A549 (cell line): Measurements from ENCODE around the gene JPT1. TPM values are rescaled to one million over a fixed set of nuclear protein-coding genes. Genes with fewer than 3 reads are reported as not detected.

Experiments
- BCL3 ChIP-seq: fragments of >200 bp; sonication (Bioruptor Twin); formaldehyde crosslinking; IDR thresholded peaks from 3 replicates; pipeline ENCODE4 v1.6.1; 2016
- BHLHE40 ChIP-seq: IDR thresholded peaks from 2 replicates; pipeline ENCODE4 v1.6.1; 2012; ENCODE audit warnings: low read depth, low read length, inconsistent platforms
- E2F6 ChIP-seq: IDR thresholded peaks from 2 replicates; pipeline ENCODE4 v1.6.1; 2012; ENCODE audit warnings: low read depth, borderline replicate concordance
- EHF ChIP-seq: fragments of 250-450 bp; sonication (Bioruptor Pico); IDR thresholded peaks from 2 replicates; pipeline ENCODE4 v1.5.0; 2020; ENCODE audit warnings: mild to moderate bottlenecking
- FOSL2 ChIP-seq, 2 experiments: fragments of 450-650 bp in 1 of 2; fragments of >200 bp in 1 of 2; sonication (Bioruptor Twin) in 1 of 2; formaldehyde crosslinking; IDR thresholded peaks; 2 replicates each; pipeline versions ENCODE4 v1.5.0 to v1.6.1; 2016 to 2020; ENCODE audit warnings: mild to moderate bottlenecking in 1 of 2, moderate library complexity in 1 of 2
- HES2 ChIP-seq: fragments of >200 bp; sonication (Bioruptor Twin); formaldehyde crosslinking; IDR thresholded peaks from 2 replicates; pipeline ENCODE4 v1.6.1; 2016
- HEYL ChIP-seq: fragments of 250-450 bp; sonication (Bioruptor Pico); IDR thresholded peaks from 2 replicates; pipeline ENCODE4 v1.8.0; 2021; ENCODE audit warnings: mild to moderate bottlenecking, moderate library complexity
- HMGXB4 ChIP-seq: fragments of 250-450 bp; sonication (Bioruptor Pico); IDR thresholded peaks from 2 replicates; pipeline ENCODE4 v1.5.0; 2021; ENCODE audit warnings: mild to moderate bottlenecking, moderate library complexity, borderline replicate concordance
- HOXA7 ChIP-seq: fragments of 250-450 bp; sonication (Bioruptor Pico); IDR thresholded peaks from 2 replicates; pipeline ENCODE4 v1.5.0; 2020; ENCODE audit warnings: mild to moderate bottlenecking, moderate library complexity
- HOXB13 ChIP-seq: fragments of 250-450 bp; sonication (Bioruptor Pico); IDR thresholded peaks from 2 replicates; pipeline ENCODE4 v1.5.0; 2020; ENCODE audit warnings: low read depth, mild to moderate bottlenecking, moderate library complexity
- HOXB5 ChIP-seq: fragments of 250-450 bp; sonication (Bioruptor Pico); IDR thresholded peaks from 2 replicates; pipeline ENCODE4 v1.5.0; 2020; ENCODE audit warnings: mild to moderate bottlenecking, moderate library complexity
- JUN ChIP-seq, 2 experiments: fragments of >200 bp; sonication (Bioruptor Twin); formaldehyde crosslinking; IDR thresholded peaks; 2 replicates in 1 of 2; 3 replicates in 1 of 2; pipeline ENCODE4 v1.6.1; 2016 to 2017
- JUNB ChIP-seq: fragments of >200 bp; sonication (Bioruptor Twin); formaldehyde crosslinking; IDR thresholded peaks from 2 replicates; pipeline ENCODE4 v1.6.1; 2016
- KDM5A ChIP-seq: fragments of 200-600 bp; sonication (generic); IDR thresholded peaks from 2 replicates; pipeline ENCODE4 v1.6.1; 2016; ENCODE audit warnings: antibody characterized with exemption, mild to moderate bottlenecking
- MAFK ChIP-seq: fragments of 450-650 bp; IDR thresholded peaks from 2 replicates; pipeline ENCODE4 v1.6.1; 2014; ENCODE audit not compliant: partially characterized antibody
- MAX ChIP-seq: IDR thresholded peaks from 2 replicates; pipeline ENCODE4 v1.6.1; 2012
- MAZ ChIP-seq: fragments of 150-350 bp; IDR thresholded peaks from 2 replicates; pipeline ENCODE4 v1.6.1; 2014; ENCODE audit warnings: antibody characterized with exemption, low read depth, low read length, borderline replicate concordance
- PBX3 ChIP-seq: IDR thresholded peaks from 2 replicates; pipeline ENCODE4 v1.6.1; 2012
- PHF8 ChIP-seq: fragments of 200-600 bp; sonication (generic); IDR thresholded peaks from 2 replicates; pipeline ENCODE4 v1.6.1; 2016; ENCODE audit warnings: low read depth, mild to moderate bottlenecking, antibody characterized with exemption, moderate library complexity, borderline replicate concordance
- POLR2A ChIP-seq: IDR thresholded peaks from 2 replicates; pipeline ENCODE4 v1.6.1; 2012; ENCODE audit warnings: mild to moderate bottlenecking, low read length
- RARB ChIP-seq: fragments of 250-450 bp; sonication (Bioruptor Pico); IDR thresholded peaks from 2 replicates; pipeline ENCODE4 v1.8.0; 2021; ENCODE audit warnings: mild to moderate bottlenecking, moderate library complexity
- RFX5 ChIP-seq: fragments of 450-650 bp; IDR thresholded peaks from 2 replicates; pipeline ENCODE4 v1.7.1; 2014; ENCODE audit warnings: antibody characterized with exemption, mild to moderate bottlenecking, moderate library complexity
- RNF2 ChIP-seq: fragments of 200-600 bp; sonication (generic); IDR thresholded peaks from 2 replicates; pipeline ENCODE4 v1.6.1; 2016; ENCODE audit warnings: low read depth, mild to moderate bottlenecking, antibody characterized with exemption, moderate library complexity, borderline replicate concordance
- USF2 ChIP-seq: fragments of 450-650 bp; IDR thresholded peaks from 2 replicates; pipeline ENCODE4 v1.6.1; 2014; ENCODE audit warnings: antibody characterized with exemption
- ZSCAN20 ChIP-seq: fragments of 250-450 bp; sonication (Bioruptor Pico); IDR thresholded peaks from 2 replicates; pipeline ENCODE4 v1.8.0; 2022; ENCODE audit warnings: mild to moderate bottlenecking, moderate library complexity
- polyA plus RNA-seq, 4 experiments: library from polyadenylated mRNA; depleted of rRNA in 3 of 4; stranded (reverse); fragments of >200 nt; fragmentation: RNase III in 1 of 4; extraction: RNeasy Plus Mini Kit Qiagen cat#74134 plus additional on column Dnase treatment in 1 of 4; gene quantifications; 2 replicates in 3 of 4; 3 replicates in 1 of 4; pipeline ENCODE4 v1.2.3, GENCODE V29; 2011 to 2017

JPT1 gene
- polyA plus RNA-seq, 2 of the 4 experiments (the other 2 are of a cell fraction): 196 to 623 TPM

- no peak; the same call in 1 of the 3 replicates for TF ChIP-seq BCL3
- peak; percentile 97 for TF ChIP-seq HOXB5 (CRISPR knock-in tag)
- TF ChIP-seq JUNB: peak; percentile 93
- TF ChIP-seq RFX5: peak; percentile 59
- TF ChIP-seq MAFK: peak; percentile 99
- TF ChIP-seq RNF2: no peak
- TF ChIP-seq HMGXB4 (CRISPR knock-in tag): peak; percentile 98
- TF ChIP-seq MAZ: peak; percentile 99
- peak; percentile 94 to 99 for TF ChIP-seq JUN (IDR thresholded peaks at IDR 0.05)
- peak; percentile 89 for TF ChIP-seq ZSCAN20 (CRISPR knock-in tag)
- no peak for TF ChIP-seq PHF8
- no peak for TF ChIP-seq KDM5A
- 0 out of 2 replicates have a peak, but pooled peaks have one; percentile 66 for TF ChIP-seq RARB (CRISPR knock-in tag)
- TF ChIP-seq E2F6: peak; percentile 83
- no peak for TF ChIP-seq USF2
- TF ChIP-seq HEYL (CRISPR knock-in tag): peak; percentile 95
- TF ChIP-seq HOXA7 (CRISPR knock-in tag): peak; percentile 95
- TF ChIP-seq HES2: no peak
- peak; percentile 98 for TF ChIP-seq EHF (CRISPR knock-in tag)
- peak; percentile 98 for TF ChIP-seq FOSL2 (IDR thresholded peaks at IDR 0.05)
- TF ChIP-seq FOSL2 (CRISPR knock-in tag; IDR thresholded peaks at IDR 0.05): peak; percentile 100
- 0 out of 2 replicates have a peak, but pooled peaks have one; percentile 3 for TF ChIP-seq BHLHE40
- TF ChIP-seq MAX: peak; percentile 97
- TF ChIP-seq PBX3: peak; percentile 66; the same call in 1 of the 2 replicates
- TF ChIP-seq POLR2A: peak; percentile 62
- TF ChIP-seq HOXB13 (CRISPR knock-in tag): peak; percentile 98
These were observed 30.1 kb downstream of the JPT1 start (continued) for GRCh38 chr17:75124041-75124818.
